GM23338 (cell line): ENCODE data around the gene TM7SF3. TPM values are rescaled to one million over a fixed set of nuclear protein-coding genes. Genes with fewer than 3 reads are reported as not detected.

Experiments
- ATAC-seq: fragments of 200-7000 bp; cut with Tn5 transposase; 3 replicates; pipeline ENCODE4 v1.9.1; 2020
- DNase-seq: peaks from one replicate; pipeline ENCODE4 v3.0.0-alpha.2; 2015; ENCODE audit warnings: low spot score
- H2AFZ ChIP-seq: fragments of 200-600 bp; sonication (generic); 2 replicates; pipeline ENCODE4 v1.8.0; 2016; ENCODE audit warnings: antibody characterized with exemption, mild to moderate bottlenecking, moderate library complexity
- H3F3A ChIP-seq: fragments of 200-600 bp; sonication (generic); replicated peaks from 2 replicates; pipeline ENCODE4 v1.8.0; 2017; ENCODE audit warnings: antibody characterized with exemption, mixed run types, low read depth
- H3K27ac ChIP-seq: fragments of 200-600 bp; sonication (generic); 2 replicates; pipeline ENCODE4 v1.6.1; 2016; ENCODE audit warnings: low read depth
- H3K27me3 ChIP-seq: fragments of 200-600 bp; sonication (generic); 2 replicates; pipeline ENCODE4 v1.8.0; 2016; ENCODE audit warnings: mild to moderate bottlenecking, mixed run types, moderate library complexity; ENCODE audit not compliant: insufficient read depth
- H3K36me3 ChIP-seq: fragments of 200-600 bp; sonication (generic); 2 replicates; pipeline ENCODE4 v1.8.0; 2016; ENCODE audit warnings: mild to moderate bottlenecking; ENCODE audit not compliant: insufficient read depth
- H3K4me1 ChIP-seq: fragments of 200-600 bp; sonication (generic); 2 replicates; pipeline ENCODE4 v1.8.0; 2016; ENCODE audit warnings: mild to moderate bottlenecking, moderate library complexity; ENCODE audit not compliant: insufficient read depth
- H3K4me2 ChIP-seq: fragments of 200-600 bp; sonication (generic); 2 replicates; pipeline ENCODE4 v1.7.1; 2017; ENCODE audit warnings: mixed run types
- H3K4me3 ChIP-seq: fragments of 200-600 bp; sonication (generic); 2 replicates; pipeline ENCODE4 v1.6.1; 2016; ENCODE audit warnings: mixed run types
- H3K79me2 ChIP-seq: fragments of 200-600 bp; sonication (generic); replicated peaks from 2 replicates; pipeline ENCODE4 v1.8.0; 2017; ENCODE audit warnings: mild to moderate bottlenecking; ENCODE audit not compliant: insufficient read depth
- H3K9me2 ChIP-seq: fragments of 200-600 bp; sonication (generic); 2 replicates; pipeline ENCODE4 v1.8.0; 2017; ENCODE audit not compliant: insufficient read depth
- H4K20me1 ChIP-seq: fragments of 200-600 bp; sonication (generic); replicated peaks from 2 replicates; pipeline ENCODE4 v1.8.0; 2017; ENCODE audit warnings: mild to moderate bottlenecking; ENCODE audit not compliant: insufficient read depth
- H3K27ac Mint-ChIP-seq: 2 replicates; pipeline ENCODE4 v1.8.0; 2020; ENCODE audit warnings: inconsistent platforms, mild to moderate bottlenecking, moderate library complexity, mixed read lengths
- H3K27me3 Mint-ChIP-seq: 3 replicates; pipeline ENCODE4 v1.8.0; 2022; ENCODE audit warnings: low read depth, mild to moderate bottlenecking, moderate library complexity, mixed read lengths, inconsistent platforms; ENCODE audit not compliant: insufficient read depth, poor library complexity
- H3K36me3 Mint-ChIP-seq: 3 replicates; pipeline ENCODE4 v1.8.0; 2021; ENCODE audit warnings: low read depth, mild to moderate bottlenecking, inconsistent platforms, moderate library complexity, mixed read lengths
- H3K4me1 Mint-ChIP-seq: 3 replicates; pipeline ENCODE4 v1.8.0; 2020; ENCODE audit warnings: mild to moderate bottlenecking, inconsistent platforms, mixed read lengths
- H3K4me3 Mint-ChIP-seq: 3 replicates; pipeline ENCODE4 v1.8.0; 2021; ENCODE audit warnings: moderate library complexity, mild to moderate bottlenecking, inconsistent platforms, mixed read lengths
- H3K9me3 Mint-ChIP-seq: 3 replicates; pipeline ENCODE4 v1.8.0; 2020; ENCODE audit warnings: moderate library complexity, mild to moderate bottlenecking, inconsistent platforms, mixed read lengths
- CREB1 ChIP-seq: fragments of 250-450 bp; sonication (Bioruptor Pico); IDR thresholded peaks from 2 replicates; pipeline ENCODE4 v1.5.0; 2020; ENCODE audit warnings: low read depth, mild to moderate bottlenecking, moderate library complexity
- ETS1 ChIP-seq: IDR thresholded peaks from 2 replicates; pipeline ENCODE4 v1.6.1; 2016; ENCODE audit warnings: antibody characterized with exemption
- EZH2 ChIP-seq: fragments of 200-600 bp; sonication (generic); IDR thresholded peaks from one replicate; pipeline ENCODE4 v1.8.0; 2017; ENCODE audit warnings: antibody characterized with exemption, mild to moderate bottlenecking, low read depth; ENCODE audit not compliant: unreplicated experiment
- EZH2phosphoT487 ChIP-seq: fragments of 200-600 bp; sonication (generic); IDR thresholded peaks from one replicate; pipeline ENCODE4 v1.8.1; 2018; ENCODE audit warnings: antibody characterized with exemption; ENCODE audit not compliant: unreplicated experiment
- JUNB ChIP-seq: IDR thresholded peaks from one replicate; pipeline ENCODE4 v1.6.1; 2016; ENCODE audit warnings: antibody characterized with exemption; ENCODE audit not compliant: unreplicated experiment
- NANOG ChIP-seq: IDR thresholded peaks from 2 replicates; pipeline ENCODE4 v1.6.1; 2016; ENCODE audit warnings: antibody characterized with exemption, borderline replicate concordance
- POLR2AphosphoS5 ChIP-seq: IDR thresholded peaks from 2 replicates; pipeline ENCODE4 v1.6.1; 2016; ENCODE audit warnings: antibody characterized with exemption, low read depth
- STAT1 ChIP-seq: IDR thresholded peaks from one replicate; pipeline ENCODE4 v1.6.1; 2016; ENCODE audit warnings: antibody characterized with exemption; ENCODE audit not compliant: unreplicated experiment
- ZNF114 ChIP-seq: fragments of 250-450 bp; sonication (Bioruptor Pico); IDR thresholded peaks from 2 replicates; pipeline ENCODE4 v1.5.0; 2020; ENCODE audit warnings: mild to moderate bottlenecking, moderate library complexity
- ZNF331 ChIP-seq: fragments of 250-450 bp; sonication (Bioruptor Pico); IDR thresholded peaks from 2 replicates; pipeline ENCODE4 v1.5.0; 2020; ENCODE audit warnings: low read depth, mild to moderate bottlenecking, moderate library complexity
- polyA plus RNA-seq: library from polyadenylated mRNA; unstranded; fragments of >200 nt; fragmentation: Nextera tagmentation; extraction: Ambion mirVana; gene quantifications from 2 replicates; pipeline ENCODE4 v1.2.1, GENCODE V29; 2016
- total RNA-seq: library from RNA; depleted of rRNA; stranded (reverse); fragments of >200 nt; shearing (Covaris generic); gene quantifications from 2 replicates; pipeline ENCODE4 v1.2.3, GENCODE V29; 2014
- TF ChIP-seq, protein P1 (sequence below): fragments of 250-450 bp; sonication (Bioruptor Pico); IDR thresholded peaks from 2 replicates; pipeline ENCODE4 v1.5.0; 2020; ENCODE audit warnings: mild to moderate bottlenecking, moderate library complexity
- TF ChIP-seq, protein P2 (sequence below): IDR thresholded peaks from one replicate; pipeline ENCODE4 v1.6.1; 2018; ENCODE audit warnings: antibody characterized with exemption; ENCODE audit not compliant: unreplicated experiment
- TF ChIP-seq, protein P3 (sequence below), 2 experiments: fragments of 200-600 bp in 1 of 2; sonication (generic) in 1 of 2; conservative IDR thresholded peaks; 2 replicates each; pipeline versions ENCODE4 v1.5.1 to v1.6.1; 2016 to 2017; ENCODE audit warnings: antibody characterized with exemption in 2 of 2, low read depth in 2 of 2, mild to moderate bottlenecking in 2 of 2, moderate library complexity in 1 of 2

Gene TM7SF3
- total and polyA plus RNA-seq, 2 experiments from 2014 or later = 30.3 to 121 TPM

- TF ChIP-seq ETS1 (no peak), EZH2 (no peak), STAT1 (no peak)
- TF ChIP-seq, protein P1, sequence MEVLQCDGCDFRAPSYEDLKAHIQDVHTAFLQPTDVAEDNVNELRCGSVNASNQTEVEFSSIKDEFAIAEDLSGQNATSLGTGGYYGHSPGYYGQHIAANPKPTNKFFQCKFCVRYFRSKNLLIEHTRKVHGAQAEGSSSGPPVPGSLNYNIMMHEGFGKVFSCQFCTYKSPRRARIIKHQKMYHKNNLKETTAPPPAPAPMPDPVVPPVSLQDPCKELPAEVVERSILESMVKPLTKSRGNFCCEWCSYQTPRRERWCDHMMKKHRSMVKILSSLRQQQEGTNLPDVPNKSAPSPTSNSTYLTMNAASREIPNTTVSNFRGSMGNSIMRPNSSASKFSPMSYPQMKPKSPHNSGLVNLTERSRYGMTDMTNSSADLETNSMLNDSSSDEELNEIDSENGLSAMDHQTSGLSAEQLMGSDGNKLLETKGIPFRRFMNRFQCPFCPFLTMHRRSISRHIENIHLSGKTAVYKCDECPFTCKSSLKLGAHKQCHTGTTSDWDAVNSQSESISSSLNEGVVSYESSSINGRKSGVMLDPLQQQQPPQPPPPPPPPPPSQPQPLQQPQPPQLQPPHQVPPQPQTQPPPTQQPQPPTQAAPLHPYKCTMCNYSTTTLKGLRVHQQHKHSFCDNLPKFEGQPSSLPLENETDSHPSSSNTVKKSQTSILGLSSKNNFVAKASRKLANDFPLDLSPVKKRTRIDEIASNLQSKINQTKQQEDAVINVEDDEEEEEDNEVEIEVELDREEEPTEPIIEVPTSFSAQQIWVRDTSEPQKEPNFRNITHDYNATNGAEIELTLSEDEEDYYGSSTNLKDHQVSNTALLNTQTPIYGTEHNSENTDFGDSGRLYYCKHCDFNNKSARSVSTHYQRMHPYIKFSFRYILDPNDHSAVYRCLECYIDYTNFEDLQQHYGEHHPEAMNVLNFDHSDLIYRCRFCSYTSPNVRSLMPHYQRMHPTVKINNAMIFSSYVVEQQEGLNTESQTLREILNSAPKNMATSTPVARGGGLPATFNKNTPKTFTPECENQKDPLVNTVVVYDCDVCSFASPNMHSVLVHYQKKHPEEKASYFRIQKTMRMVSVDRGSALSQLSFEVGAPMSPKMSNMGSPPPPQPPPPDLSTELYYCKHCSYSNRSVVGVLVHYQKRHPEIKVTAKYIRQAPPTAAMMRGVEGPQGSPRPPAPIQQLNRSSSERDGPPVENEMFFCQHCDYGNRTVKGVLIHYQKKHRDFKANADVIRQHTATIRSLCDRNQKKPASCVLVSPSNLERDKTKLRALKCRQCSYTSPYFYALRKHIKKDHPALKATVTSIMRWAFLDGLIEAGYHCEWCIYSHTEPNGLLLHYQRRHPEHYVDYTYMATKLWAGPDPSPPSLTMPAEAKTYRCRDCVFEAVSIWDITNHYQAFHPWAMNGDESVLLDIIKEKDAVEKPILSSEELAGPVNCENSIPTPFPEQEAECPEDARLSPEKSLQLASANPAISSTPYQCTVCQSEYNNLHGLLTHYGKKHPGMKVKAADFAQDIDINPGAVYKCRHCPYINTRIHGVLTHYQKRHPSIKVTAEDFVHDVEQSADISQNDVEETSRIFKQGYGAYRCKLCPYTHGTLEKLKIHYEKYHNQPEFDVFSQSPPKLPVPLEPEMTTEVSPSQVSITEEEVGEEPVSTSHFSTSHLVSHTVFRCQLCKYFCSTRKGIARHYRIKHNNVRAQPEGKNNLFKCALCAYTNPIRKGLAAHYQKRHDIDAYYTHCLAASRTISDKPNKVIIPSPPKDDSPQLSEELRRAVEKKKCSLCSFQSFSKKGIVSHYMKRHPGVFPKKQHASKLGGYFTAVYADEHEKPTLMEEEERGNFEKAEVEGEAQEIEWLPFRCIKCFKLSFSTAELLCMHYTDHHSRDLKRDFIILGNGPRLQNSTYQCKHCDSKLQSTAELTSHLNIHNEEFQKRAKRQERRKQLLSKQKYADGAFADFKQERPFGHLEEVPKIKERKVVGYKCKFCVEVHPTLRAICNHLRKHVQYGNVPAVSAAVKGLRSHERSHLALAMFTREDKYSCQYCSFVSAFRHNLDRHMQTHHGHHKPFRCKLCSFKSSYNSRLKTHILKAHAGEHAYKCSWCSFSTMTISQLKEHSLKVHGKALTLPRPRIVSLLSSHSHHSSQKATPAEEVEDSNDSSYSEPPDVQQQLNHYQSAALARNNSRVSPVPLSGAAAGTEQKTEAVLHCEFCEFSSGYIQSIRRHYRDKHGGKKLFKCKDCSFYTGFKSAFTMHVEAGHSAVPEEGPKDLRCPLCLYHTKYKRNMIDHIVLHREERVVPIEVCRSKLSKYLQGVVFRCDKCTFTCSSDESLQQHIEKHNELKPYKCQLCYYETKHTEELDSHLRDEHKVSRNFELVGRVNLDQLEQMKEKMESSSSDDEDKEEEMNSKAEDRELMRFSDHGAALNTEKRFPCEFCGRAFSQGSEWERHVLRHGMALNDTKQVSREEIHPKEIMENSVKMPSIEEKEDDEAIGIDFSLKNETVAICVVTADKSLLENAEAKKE (CRISPR knock-in tag) = no peak
These were observed 536 bp downstream of the TM7SF3 start (continued) for GRCh38 chr12:27013611-27014084.

DNA sequence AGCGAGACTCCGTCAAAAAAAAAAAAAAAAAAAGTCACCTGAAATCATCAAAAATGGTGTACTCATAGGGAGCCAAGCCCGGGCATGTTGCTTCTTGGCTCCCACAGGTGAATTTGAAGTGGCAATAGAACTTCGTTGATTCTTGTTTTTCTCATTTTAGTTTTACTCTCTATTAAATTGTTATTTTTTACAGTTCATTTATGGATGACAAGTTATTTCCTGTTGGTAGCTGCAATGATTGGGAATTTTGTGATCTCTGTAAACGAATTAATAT lies 1.3 kb downstream of the TM7SF3 start:
- Mint-ChIP-seq H3K9me3 (no peaks in the 10 kb centered on the region), H3K27ac (no peak overlapping the region), H3K27me3 (peaks cover 2% of the 10 kb centered on the region), H3K36me3 (no peaks in the 10 kb centered on the region; the same call in 2 of the 3 replicates), H3K4me1 (peaks cover 42% of the 10 kb centered on the region), H3K4me3 (peak overlapping the region; percentile 94)
- no peak overlapping the region for H2AFZ ChIP-seq
- peaks cover 35% of the 10 kb centered on the region for H3K4me1 ChIP-seq
- no peak overlapping the region for H3K27ac ChIP-seq
- no peaks in the 10 kb centered on the region for H3K27me3 ChIP-seq
- peak overlapping the region; percentile 87 for H3K4me3 ChIP-seq
- no peaks in the 10 kb centered on the region for H4K20me1 ChIP-seq
- H3F3A ChIP-seq = peaks cover 7% of the 10 kb centered on the region
- H3K4me2 ChIP-seq = peak overlapping the region; percentile 91
- DNase-seq = no peak
- H3K9me2 ChIP-seq = no peaks in the 10 kb centered on the region
- H3K79me2 ChIP-seq = peaks cover 57% of the 10 kb centered on the region
- ATAC-seq = no peak
- H3K36me3 ChIP-seq = no peaks in the 10 kb centered on the region
- no peak for TF ChIP-seq POLR2AphosphoS5
- TF ChIP-seq EZH2phosphoT487 = no peak
- TF ChIP-seq NANOG = no peak
- TF ChIP-seq, protein P2, sequence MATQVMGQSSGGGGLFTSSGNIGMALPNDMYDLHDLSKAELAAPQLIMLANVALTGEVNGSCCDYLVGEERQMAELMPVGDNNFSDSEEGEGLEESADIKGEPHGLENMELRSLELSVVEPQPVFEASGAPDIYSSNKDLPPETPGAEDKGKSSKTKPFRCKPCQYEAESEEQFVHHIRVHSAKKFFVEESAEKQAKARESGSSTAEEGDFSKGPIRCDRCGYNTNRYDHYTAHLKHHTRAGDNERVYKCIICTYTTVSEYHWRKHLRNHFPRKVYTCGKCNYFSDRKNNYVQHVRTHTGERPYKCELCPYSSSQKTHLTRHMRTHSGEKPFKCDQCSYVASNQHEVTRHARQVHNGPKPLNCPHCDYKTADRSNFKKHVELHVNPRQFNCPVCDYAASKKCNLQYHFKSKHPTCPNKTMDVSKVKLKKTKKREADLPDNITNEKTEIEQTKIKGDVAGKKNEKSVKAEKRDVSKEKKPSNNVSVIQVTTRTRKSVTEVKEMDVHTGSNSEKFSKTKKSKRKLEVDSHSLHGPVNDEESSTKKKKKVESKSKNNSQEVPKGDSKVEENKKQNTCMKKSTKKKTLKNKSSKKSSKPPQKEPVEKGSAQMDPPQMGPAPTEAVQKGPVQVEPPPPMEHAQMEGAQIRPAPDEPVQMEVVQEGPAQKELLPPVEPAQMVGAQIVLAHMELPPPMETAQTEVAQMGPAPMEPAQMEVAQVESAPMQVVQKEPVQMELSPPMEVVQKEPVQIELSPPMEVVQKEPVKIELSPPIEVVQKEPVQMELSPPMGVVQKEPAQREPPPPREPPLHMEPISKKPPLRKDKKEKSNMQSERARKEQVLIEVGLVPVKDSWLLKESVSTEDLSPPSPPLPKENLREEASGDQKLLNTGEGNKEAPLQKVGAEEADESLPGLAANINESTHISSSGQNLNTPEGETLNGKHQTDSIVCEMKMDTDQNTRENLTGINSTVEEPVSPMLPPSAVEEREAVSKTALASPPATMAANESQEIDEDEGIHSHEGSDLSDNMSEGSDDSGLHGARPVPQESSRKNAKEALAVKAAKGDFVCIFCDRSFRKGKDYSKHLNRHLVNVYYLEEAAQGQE = no peak
- no peak for TF ChIP-seq STAT1
- TF ChIP-seq CREB1 (CRISPR knock-in tag) = no peak
- TF ChIP-seq, protein P3, sequence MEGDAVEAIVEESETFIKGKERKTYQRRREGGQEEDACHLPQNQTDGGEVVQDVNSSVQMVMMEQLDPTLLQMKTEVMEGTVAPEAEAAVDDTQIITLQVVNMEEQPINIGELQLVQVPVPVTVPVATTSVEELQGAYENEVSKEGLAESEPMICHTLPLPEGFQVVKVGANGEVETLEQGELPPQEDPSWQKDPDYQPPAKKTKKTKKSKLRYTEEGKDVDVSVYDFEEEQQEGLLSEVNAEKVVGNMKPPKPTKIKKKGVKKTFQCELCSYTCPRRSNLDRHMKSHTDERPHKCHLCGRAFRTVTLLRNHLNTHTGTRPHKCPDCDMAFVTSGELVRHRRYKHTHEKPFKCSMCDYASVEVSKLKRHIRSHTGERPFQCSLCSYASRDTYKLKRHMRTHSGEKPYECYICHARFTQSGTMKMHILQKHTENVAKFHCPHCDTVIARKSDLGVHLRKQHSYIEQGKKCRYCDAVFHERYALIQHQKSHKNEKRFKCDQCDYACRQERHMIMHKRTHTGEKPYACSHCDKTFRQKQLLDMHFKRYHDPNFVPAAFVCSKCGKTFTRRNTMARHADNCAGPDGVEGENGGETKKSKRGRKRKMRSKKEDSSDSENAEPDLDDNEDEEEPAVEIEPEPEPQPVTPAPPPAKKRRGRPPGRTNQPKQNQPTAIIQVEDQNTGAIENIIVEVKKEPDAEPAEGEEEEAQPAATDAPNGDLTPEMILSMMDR (conservative IDR thresholded peaks at IDR 0.05; ENCODE audit: low read depth in 2 of 2) = no peak
- no peak for TF ChIP-seq JUNB
- no peak for TF ChIP-seq ZNF331 (CRISPR knock-in tag)
- TF ChIP-seq ZNF114 (CRISPR knock-in tag) = no peak
- no peak for TF ChIP-seq EZH2
